GM12873 (cell line): ENCODE measurements around the gene SLC17A2.

ENCODE experiments used
- TF ChIP-seq, protein P1 (sequence below): IDR thresholded peaks from 2 replicates; pipeline ENCODE4 v1.5.1; 2012; ENCODE audit warnings: low read depth, mild to moderate bottlenecking, moderate library complexity, low read length, control low read depth; ENCODE audit not compliant: insufficient read depth; ENCODE audit errors: missing control alignments

SLC17A2 gene

DNA sequence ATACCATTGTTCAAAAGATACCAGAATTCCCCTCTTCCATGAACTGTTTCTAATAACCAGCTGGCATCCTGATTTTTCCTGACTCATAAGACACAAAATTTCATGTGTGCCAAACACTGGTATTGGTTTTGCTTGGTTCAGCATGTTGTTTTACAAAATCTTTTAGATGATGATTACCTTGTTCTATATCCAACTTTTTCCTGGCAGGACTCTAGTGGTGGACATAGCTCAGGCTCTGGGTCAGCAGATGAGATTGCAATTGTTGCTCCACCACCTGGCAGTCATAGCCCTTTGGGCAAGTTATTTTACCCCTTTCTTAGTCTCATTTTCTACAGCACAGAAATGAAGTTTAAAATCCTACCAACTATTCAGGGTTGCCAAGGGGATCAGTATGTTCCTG, 38.3 kb upstream of the SLC17A2 start:
- TF ChIP-seq, protein P1, sequence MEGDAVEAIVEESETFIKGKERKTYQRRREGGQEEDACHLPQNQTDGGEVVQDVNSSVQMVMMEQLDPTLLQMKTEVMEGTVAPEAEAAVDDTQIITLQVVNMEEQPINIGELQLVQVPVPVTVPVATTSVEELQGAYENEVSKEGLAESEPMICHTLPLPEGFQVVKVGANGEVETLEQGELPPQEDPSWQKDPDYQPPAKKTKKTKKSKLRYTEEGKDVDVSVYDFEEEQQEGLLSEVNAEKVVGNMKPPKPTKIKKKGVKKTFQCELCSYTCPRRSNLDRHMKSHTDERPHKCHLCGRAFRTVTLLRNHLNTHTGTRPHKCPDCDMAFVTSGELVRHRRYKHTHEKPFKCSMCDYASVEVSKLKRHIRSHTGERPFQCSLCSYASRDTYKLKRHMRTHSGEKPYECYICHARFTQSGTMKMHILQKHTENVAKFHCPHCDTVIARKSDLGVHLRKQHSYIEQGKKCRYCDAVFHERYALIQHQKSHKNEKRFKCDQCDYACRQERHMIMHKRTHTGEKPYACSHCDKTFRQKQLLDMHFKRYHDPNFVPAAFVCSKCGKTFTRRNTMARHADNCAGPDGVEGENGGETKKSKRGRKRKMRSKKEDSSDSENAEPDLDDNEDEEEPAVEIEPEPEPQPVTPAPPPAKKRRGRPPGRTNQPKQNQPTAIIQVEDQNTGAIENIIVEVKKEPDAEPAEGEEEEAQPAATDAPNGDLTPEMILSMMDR = no peak

DNA sequence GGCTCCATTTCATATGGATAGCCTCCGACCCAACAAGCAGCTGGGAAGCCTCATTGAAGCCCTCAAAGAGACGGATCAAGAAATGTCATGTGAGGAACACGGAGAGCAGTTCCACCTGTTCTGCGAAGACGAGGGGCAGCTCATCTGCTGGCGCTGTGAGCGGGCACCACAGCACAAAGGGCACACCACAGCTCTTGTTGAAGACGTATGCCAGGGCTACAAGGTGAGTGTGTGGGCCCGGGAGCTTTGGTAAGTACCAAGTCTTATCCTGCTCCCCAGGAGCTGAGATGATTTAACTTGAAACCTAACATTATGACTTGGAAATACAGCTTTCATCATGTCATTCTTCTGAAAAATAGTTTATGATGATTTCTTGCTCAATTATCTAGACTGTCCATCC, 36.2 kb upstream of the SLC17A2 start:
- TF ChIP-seq, protein P1 = no peak

DNA sequence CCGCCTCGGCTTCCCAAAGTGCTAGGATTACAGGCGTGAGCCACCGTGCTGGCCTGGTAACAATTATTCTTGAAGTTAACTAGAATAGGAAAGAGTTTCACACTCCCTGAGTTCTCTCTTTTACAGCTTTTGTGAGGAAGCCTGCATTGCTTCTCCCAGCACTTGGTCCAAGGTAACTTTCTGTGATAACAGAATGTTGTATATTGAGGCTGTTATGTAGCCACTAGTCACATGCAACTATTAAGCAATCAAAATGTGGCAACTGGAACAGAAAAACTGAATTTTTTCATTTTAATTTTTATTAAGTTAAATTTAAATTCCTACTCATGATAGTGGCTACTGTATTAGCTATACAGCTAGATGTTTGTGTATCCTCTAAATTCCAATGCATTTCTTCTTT, 34.6 kb upstream of the SLC17A2 start:
- TF ChIP-seq, protein P1 = no peak

DNA sequence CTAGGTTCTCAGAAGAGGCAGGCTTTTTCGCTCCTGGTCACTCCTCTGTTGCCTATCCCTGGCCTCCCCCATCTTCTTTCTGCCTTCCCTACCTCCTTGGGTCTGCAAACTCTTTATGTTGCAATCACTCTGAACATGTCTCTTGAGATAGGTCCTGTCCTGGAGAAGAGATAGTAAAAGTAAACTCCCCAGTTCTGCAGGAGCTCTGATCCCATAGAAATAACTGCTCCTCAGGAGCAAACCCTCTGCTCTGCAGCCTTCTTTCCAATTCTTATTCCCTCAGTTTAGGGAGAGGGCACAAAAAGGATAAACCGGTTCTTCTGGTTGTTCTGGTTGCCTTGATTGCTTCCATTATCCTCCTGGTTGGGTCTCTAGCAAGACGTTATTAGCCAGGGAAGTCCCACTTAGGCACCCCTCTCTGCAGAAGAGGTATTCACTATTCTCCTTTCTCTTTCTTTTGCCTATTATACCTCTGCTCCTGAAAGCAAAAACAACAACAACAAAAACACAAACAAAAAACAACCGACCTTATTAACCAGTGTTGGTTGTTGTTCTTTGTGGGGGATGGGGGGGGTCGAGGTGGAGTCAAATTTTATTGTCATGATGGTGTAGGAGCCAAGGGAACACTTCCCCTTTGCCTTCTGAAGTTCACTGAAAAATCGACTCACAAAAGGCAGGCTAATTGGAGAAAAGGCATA, 33.1 kb upstream of the SLC17A2 start:
- TF ChIP-seq, protein P1 = no peak

DNA sequence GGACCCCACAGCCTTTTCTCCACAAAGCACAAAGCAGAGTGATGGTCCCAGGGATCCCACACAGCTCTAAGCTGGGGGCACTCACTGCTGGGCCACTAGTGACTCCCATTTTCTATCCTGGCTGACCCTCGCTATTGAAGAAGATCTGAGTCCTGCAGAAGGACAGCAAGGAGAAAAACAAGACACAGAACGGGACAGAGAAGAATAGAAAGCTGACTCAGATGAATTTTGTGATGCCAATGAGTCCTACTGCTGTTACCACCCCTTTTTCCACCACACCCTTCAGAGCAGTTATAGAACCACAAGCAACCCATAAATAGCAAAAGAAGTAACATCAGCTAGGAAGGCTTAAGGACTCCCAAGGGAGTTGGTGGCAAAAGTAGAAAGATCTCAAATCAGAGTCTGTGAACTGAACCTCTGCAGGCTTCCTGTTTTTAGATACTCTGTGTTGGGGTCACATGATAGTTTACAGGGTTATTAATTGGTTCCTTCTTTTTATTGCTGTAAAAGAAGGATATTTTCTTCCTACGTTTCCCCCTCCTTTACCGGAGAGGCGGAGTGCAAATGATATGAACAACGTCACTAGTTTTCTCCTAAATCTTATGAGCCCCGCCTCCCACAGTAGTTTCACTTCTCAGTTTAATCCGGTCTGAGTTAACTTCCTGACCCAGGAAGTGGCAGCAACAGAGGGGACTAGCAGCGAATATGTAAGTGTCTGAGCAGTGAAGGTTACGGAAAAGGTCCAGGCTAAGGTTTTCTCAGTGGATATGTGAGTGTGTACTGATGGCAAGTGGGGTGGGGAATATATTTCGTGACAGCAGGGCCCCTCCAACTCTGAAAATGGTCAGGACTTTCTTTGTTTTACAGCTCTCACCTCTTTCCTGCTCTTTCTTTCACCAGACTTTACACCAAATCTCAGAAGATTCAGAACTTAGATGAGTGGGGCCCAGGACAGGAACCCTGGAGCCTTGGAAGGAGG, 31.9 kb upstream of the SLC17A2 start, which contains the start of gene TRIM38:
TRIM38 (plus strand) TSS at position 654 of the 979 bp plus-strand sequence. CDS start 3,721 bp downstream, outside the sequence.
- TF ChIP-seq, protein P1 = no peak

DNA sequence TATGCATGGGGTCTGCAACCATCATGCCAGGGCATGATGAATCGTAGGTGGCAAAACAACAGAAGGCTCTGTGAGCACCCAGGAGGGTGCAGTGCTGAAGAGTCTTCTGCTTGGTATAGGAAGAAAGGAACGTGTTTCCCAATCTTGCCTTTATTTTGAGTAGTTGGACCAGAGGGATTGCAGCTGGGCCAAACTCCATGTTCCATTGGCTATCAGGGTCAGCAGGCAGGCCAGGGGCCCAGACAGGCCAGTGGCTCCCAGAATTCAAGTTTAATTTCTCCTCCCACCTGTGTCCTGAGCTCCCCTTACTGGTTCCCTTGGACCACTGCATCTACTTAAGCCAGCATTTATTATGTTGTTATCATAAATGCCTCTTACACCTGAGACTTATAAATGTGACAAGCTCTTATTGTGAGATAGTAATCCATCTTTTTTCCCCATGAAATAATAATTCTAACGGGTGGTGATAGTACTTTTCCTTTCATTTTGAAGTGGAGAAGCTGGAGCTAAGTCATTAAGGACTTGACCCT, 31.2 kb upstream of the SLC17A2 start:
- TF ChIP-seq, protein P1 = peak; percentile 28

DNA sequence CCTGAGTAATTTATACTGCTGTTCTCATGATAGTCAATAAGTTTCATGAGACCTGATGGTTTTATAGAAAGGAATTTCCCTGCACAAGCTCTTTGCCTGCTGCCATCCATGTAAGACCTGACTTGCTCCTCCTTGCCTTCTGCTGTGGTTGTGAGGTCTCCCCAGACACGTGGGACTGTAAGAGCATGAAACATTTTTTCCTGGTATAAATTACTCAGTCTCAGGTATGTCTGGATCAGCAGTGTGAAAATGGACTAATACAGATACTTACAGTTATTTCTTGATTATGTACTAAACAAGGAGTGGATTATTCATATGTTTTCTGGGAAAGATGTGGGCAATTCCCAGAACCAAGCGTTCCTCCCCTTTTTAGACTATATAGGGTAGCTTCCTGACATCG, 30.2 kb upstream of the SLC17A2 start:
- TF ChIP-seq, protein P1 = no peak
